BJ (cell line): ENCODE results near the gene SUN1. TPM values are rescaled to one million over a fixed set of nuclear protein-coding genes. Genes with fewer than 3 reads are reported as not detected.
A peak's percentile ranks its signal among the peaks of the same experiment; 100 is the strongest.

Experiments used
- CTCF ChIA-PET: fragments of 350-600 bp; formaldehyde crosslinking; extraction: SDS; loops from one replicate; lab custom pipeline; 2021; ENCODE audit warnings: antibody characterized with exemption, inconsistent platforms; lab: Yijun Ruan, JAX
- POLR2A ChIA-PET: fragments of 300-600 bp; sonication (Branson Sonifier 250); formaldehyde crosslinking; extraction: SDS; loops from one replicate; lab custom pipeline; 2021; ENCODE audit warnings: antibody characterized with exemption; lab: Charles Lee
- DNase-seq: peaks from one replicate; pipeline ENCODE4 v3.0.0-alpha.2; 2011; ENCODE audit warnings: low read depth
- H3K27me3 ChIP-seq: 2 replicates; pipeline ENCODE4 v1.6.0; 2011; ENCODE audit warnings: low read length; ENCODE audit not compliant: control insufficient read depth, insufficient read depth
- H3K36me3 ChIP-seq: 2 replicates; pipeline ENCODE4 v1.5.1; 2011; ENCODE audit warnings: low read length; ENCODE audit not compliant: control insufficient read depth, insufficient read depth
- H3K4me3 ChIP-seq: 2 replicates; pipeline ENCODE4 v1.5.1; 2011; ENCODE audit warnings: low read depth, mild to moderate bottlenecking, control low read depth, low read length
- CTCF ChIP-seq: IDR thresholded peaks from 2 replicates; pipeline ENCODE4 v1.5.1; 2011; ENCODE audit warnings: low read depth, mild to moderate bottlenecking, control low read depth, inconsistent platforms, low read length, moderate library complexity; ENCODE audit not compliant: insufficient read depth
- polyA plus RNA-seq: library from polyadenylated mRNA; depleted of rRNA; stranded (reverse); fragments of >200 nt; gene quantifications from 2 replicates; pipeline ENCODE4 v1.2.3, GENCODE V29; 2011

Gene SUN1
- polyA plus RNA-seq, 1 experiment = 222 TPM

- DNase-seq = no peak
- Histone ChIP-seq H3K36me3 (peaks cover 8% of the 10 kb centered on the region), H3K4me3 (no peak overlapping the region), H3K27me3 (no peaks in the 10 kb centered on the region)
- TF ChIP-seq CTCF = no peak
- ChIA-PET POLR2A (no interaction called here), CTCF (interaction anchor here (1.0 to 1.7 kb wide), 4 partner anchors 11 to 88 kb away, joined by 3 to 14 read pairs (median 3); no protein-coding TSS in a partner anchor)
These were observed 42.8 kb downstream of the SUN1 start for GRCh38 chr7:875051-875450.

- TF ChIP-seq CTCF = no peak
- DNase-seq = no peak
- Histone ChIP-seq H3K4me3 (peak overlapping the region; percentile 43), H3K36me3 (peaks cover 10% of the 10 kb centered on the region), H3K27me3 (no peaks in the 10 kb centered on the region)
- ChIA-PET CTCF (interaction anchor here (1.0 to 1.7 kb wide), 4 partner anchors 12 to 88 kb away, joined by 3 to 14 read pairs (median 3); no protein-coding TSS in a partner anchor), POLR2A (no interaction called here)
These were observed 43.3 kb downstream of the SUN1 start for GRCh38 chr7:875476-876076.

- CTCF ChIA-PET = interaction anchor here (1.0 to 1.7 kb wide), 3 partner anchors 14 to 89 kb away, joined by 3 to 14 read pairs (median 3); no protein-coding TSS in a partner anchor
These were observed 44.0 kb downstream of the SUN1 start, which contains the start of gene GET4 for GRCh38 chr7:876077-876971. TSS of gene GET4 (plus strand) at chr7:876554. CDS start at chr7:876646, 92 bp downstream.

GRCh38 chr7:876972-877311 is 44.7 kb downstream of the SUN1 start:
- ChIA-PET POLR2A (no interaction called here), CTCF (interaction anchor here (1.1 kb wide), 1 partner anchor 14 kb away, joined by 3 read pairs; no protein-coding TSS in a partner anchor)
- no peak for DNase-seq
- TF ChIP-seq CTCF = no peak
- Histone ChIP-seq H3K27me3 (no peaks in the 10 kb centered on the region), H3K4me3 (peak overlapping the region; percentile 98), H3K36me3 (peaks cover 7% of the 10 kb centered on the region)

More at GRCh38 chr7:876077-876971, 44.0 kb downstream of the SUN1 start, which contains the start of gene GET4:
- peaks cover 10% of the 10 kb centered on the region for H3K36me3 ChIP-seq
- H3K27me3 ChIP-seq = no peaks in the 10 kb centered on the region
- DNase-seq = peak; percentile 57
- POLR2A ChIA-PET = no interaction called here
- peak within 1 kb of the TSS; percentile 98 for H3K4me3 ChIP-seq
- peak; percentile 22; the same call in 1 of the 2 replicates for TF ChIP-seq CTCF
